ENCODE measurements around the gene CPEB3. TPM values are rescaled to one million over a fixed set of nuclear protein-coding genes. Genes with fewer than 3 reads are reported as not detected.

Gene CPEB3
- polyA plus RNA-seq, 1 experiment, result 0.36 TPM

GRCh38 chr10:92187101-92187500 lies 103.8 kb downstream of the CPEB3 start:
- CTCF ChIA-PET, result no interaction called here
- Histone ChIP-seq H3K9me3 (ENCODE audit: control insufficient read depth, insufficient read depth, low read length) (no peaks in the 10 kb centered on the region), H3K27ac (ENCODE audit: low read depth, low read length) (no peak overlapping the region), H3K27me3 (ENCODE audit: control insufficient read depth, insufficient read depth, low read length) (no peaks in the 10 kb centered on the region), H3K4me3 (ENCODE audit: low read depth, low read length) (no peak overlapping the region)
- TF ChIP-seq CTCF (IDR thresholded peaks at IDR 0.05; ENCODE audit: low read depth, low read length), result no peak
- no peak for DNase-seq (ENCODE audit: low read depth, low spot score)
- POLR2A ChIA-PET, result no interaction called here

GRCh38 chr10:92184977-92185376 lies 105.9 kb downstream of the CPEB3 start:
- H3K27me3 ChIP-seq (ENCODE audit: control insufficient read depth, insufficient read depth, low read length), result no peaks in the 10 kb centered on the region
- POLR2A ChIA-PET, result no interaction called here
- no peak overlapping the region for H3K27ac ChIP-seq (ENCODE audit: low read depth, low read length)
- H3K9me3 ChIP-seq (ENCODE audit: control insufficient read depth, insufficient read depth, low read length), result no peaks in the 10 kb centered on the region
- DNase-seq (ENCODE audit: low read depth, low spot score), result no peak
- no peak for TF ChIP-seq CTCF (IDR thresholded peaks at IDR 0.05; ENCODE audit: low read depth, low read length)
- H3K4me3 ChIP-seq (ENCODE audit: low read depth, low read length), result no peak overlapping the region
- CTCF ChIA-PET, result no interaction called here

- Histone ChIP-seq H3K4me3 (ENCODE audit: low read depth, low read length) (no peak overlapping the region), H3K27ac (ENCODE audit: low read depth, low read length) (no peak overlapping the region), H3K27me3 (ENCODE audit: control insufficient read depth, insufficient read depth, low read length) (no peaks in the 10 kb centered on the region), H3K9me3 (ENCODE audit: control insufficient read depth, insufficient read depth, low read length) (no peaks in the 10 kb centered on the region)
- DNase-seq (ENCODE audit: low read depth, low spot score), result no peak
- POLR2A ChIA-PET, result no interaction called here
- CTCF ChIA-PET, result no interaction called here
- TF ChIP-seq CTCF (IDR thresholded peaks at IDR 0.05; ENCODE audit: low read depth, low read length), result no peak
Observed at GRCh38 chr10:92183199-92183598, 107.7 kb downstream of the CPEB3 start.

GRCh38 chr10:92181575-92181974 lies 109.3 kb downstream of the CPEB3 start:
- CTCF ChIA-PET, result interaction anchor here (0.6 to 1.3 kb wide), 5 partner anchors 17 to 134 kb away, joined by 3 read pairs; no protein-coding TSS in a partner anchor
- POLR2A ChIA-PET, result no interaction called here
- DNase-seq (ENCODE audit: low read depth, low spot score), result no peak

GRCh38 chr10:92180399-92180798 lies 110.5 kb downstream of the CPEB3 start:
- no peak for DNase-seq (ENCODE audit: low read depth, low spot score)
- H3K4me3 ChIP-seq (ENCODE audit: low read depth, low read length), result no peak overlapping the region
- TF ChIP-seq CTCF (IDR thresholded peaks at IDR 0.05; ENCODE audit: low read depth, low read length), result no peak
- ChIA-PET CTCF (interaction anchor here (1.3 kb wide), 1 partner anchor 93 kb away, joined by 3 read pairs; no protein-coding TSS in a partner anchor), POLR2A (no interaction called here)
- no peaks in the 10 kb centered on the region for H3K9me3 ChIP-seq (ENCODE audit: control insufficient read depth, insufficient read depth, low read length)
- no peak overlapping the region for H3K27ac ChIP-seq (ENCODE audit: low read depth, low read length)
- H3K27me3 ChIP-seq (ENCODE audit: control insufficient read depth, insufficient read depth, low read length), result no peaks in the 10 kb centered on the region

More at GRCh38 chr10:92181575-92181974, 109.3 kb downstream of the CPEB3 start:
- Histone ChIP-seq H3K27me3 (ENCODE audit: control insufficient read depth, insufficient read depth, low read length) (no peaks in the 10 kb centered on the region), H3K4me3 (ENCODE audit: low read depth, low read length) (no peak overlapping the region), H3K9me3 (ENCODE audit: control insufficient read depth, insufficient read depth, low read length) (no peaks in the 10 kb centered on the region), H3K27ac (ENCODE audit: low read depth, low read length) (no peak overlapping the region)
- TF ChIP-seq CTCF (IDR thresholded peaks at IDR 0.05; ENCODE audit: low read depth, low read length), result peak; percentile 38

Data from AG04450 (cell line).